HG02610 (cell line): ENCODE data around the gene FAM156A.
"Not testable (repeated sequence)": the region's sequence is repeated elsewhere in the genome, so short reads cannot be mapped to it uniquely, and the experiment has no call there.

Experiments used
- ATAC-seq: cut with Tn5 transposase; IDR thresholded peaks from one replicate; pipeline ENCODE4 v1.9.1; 2021; ENCODE audit warnings: mild to moderate bottlenecking, moderate library complexity; ENCODE audit not compliant: unreplicated experiment

The FAM156A gene

GRCh38 chrX:52958113-52958959 is at the start of gene FAM156A:
FAM156A (minus strand) TSS chrX:52958518; CDS start chrX:52948588, 9,930 bp downstream.
- ATAC-seq, result peak; percentile 85

- ATAC-seq, result no peak
Observed at GRCh38 chrX:53005327-53005726, 47.0 kb upstream of the FAM156A start.

- no peak for ATAC-seq
Observed at GRCh38 chrX:53004811-53005210, 46.5 kb upstream of the FAM156A start.

GRCh38 chrX:53004038-53004437 is 45.7 kb upstream of the FAM156A start:
- no peak for ATAC-seq

- no peak for ATAC-seq
Observed at GRCh38 chrX:53003111-53003510, 44.8 kb upstream of the FAM156A start.

- ATAC-seq, result no peak
Observed at GRCh38 chrX:53001958-53002357, 43.6 kb upstream of the FAM156A start.

GRCh38 chrX:53000447-53001135 is 42.3 kb upstream of the FAM156A start:
- ATAC-seq, result no peak

- no peak for ATAC-seq
Observed at GRCh38 chrX:52995987-52996331, 37.6 kb upstream of the FAM156A start.

GRCh38 chrX:52995135-52995986 is 37.0 kb upstream of the FAM156A start:
- ATAC-seq, result peak; percentile 97

- no peak for ATAC-seq
Observed at GRCh38 chrX:52990848-52991247, 32.5 kb upstream of the FAM156A start.

- ATAC-seq, result peak; percentile 86
Observed at GRCh38 chrX:52990011-52990631, 31.8 kb upstream of the FAM156A start.

- ATAC-seq, result no peak
Observed at GRCh38 chrX:52988985-52989917, 30.9 kb upstream of the FAM156A start.

GRCh38 chrX:52983321-52984000 is 25.1 kb upstream of the FAM156A start:
- ATAC-seq, result no peak

- ATAC-seq, result no peak
Observed at GRCh38 chrX:52979993-52980392, 21.7 kb upstream of the FAM156A start.

- no peak for ATAC-seq
Observed at GRCh38 chrX:52979568-52979967, 21.2 kb upstream of the FAM156A start.

- no peak for ATAC-seq
Observed at GRCh38 chrX:52977953-52978352, 19.6 kb upstream of the FAM156A start.

GRCh38 chrX:52975576-52975975 is 17.3 kb upstream of the FAM156A start:
- ATAC-seq, result not testable (repeated sequence)

- not testable (repeated sequence) for ATAC-seq
Observed at GRCh38 chrX:52974336-52974992, 16.1 kb upstream of the FAM156A start.

- not testable (repeated sequence) for ATAC-seq
Observed at GRCh38 chrX:52967922-52968321, 9.6 kb upstream of the FAM156A start.
